ENCODE measurements around the gene PSME1. TPM values are rescaled to one million over a fixed set of nuclear protein-coding genes. Genes with fewer than 3 reads are reported as not detected.

Gene PSME1
- total RNA-seq, 1 donor from 2014 or later: 61.3 TPM

- DNase-seq (ENCODE audit: low spot score): no peak
- intact Hi-C loops (cut with DNase I): loop anchor here (2.0 kb wide), 2 partner anchors 24 to 102 kb away; partner anchors contain the start of gene PSME1
These were observed 24.5 kb downstream of the PSME1 start for GRCh38 chr14:24160499-24160849.

- intact Hi-C loops (cut with DNase I): loop anchor here (2.0 kb wide), 2 partner anchors 24 to 102 kb away; partner anchors contain the start of gene PSME1
- peak; percentile 98 for DNase-seq (ENCODE audit: low spot score)
These were observed 25.1 kb downstream of the PSME1 start, which contains the start of gene IRF9 for GRCh38 chr14:24160850-24161804. Gene IRF9, plus strand, starts transcription at chr14:24161265. Its CDS starts 880 bp downstream, at chr14:24162145.

GRCh38 chr14:24162093-24162492 lies 26.1 kb downstream of the PSME1 start:
- intact Hi-C loops (cut with DNase I): no loop called here
- DNase-seq (ENCODE audit: low spot score): no peak

- no peak for DNase-seq (ENCODE audit: low spot score)
- intact Hi-C loops (cut with DNase I): no loop called here
These were observed 28.6 kb downstream of the PSME1 start for GRCh38 chr14:24164518-24164991.

GRCh38 chr14:24165785-24166184 lies 29.8 kb downstream of the PSME1 start:
- no peak for DNase-seq (ENCODE audit: low spot score)
- intact Hi-C loops (cut with DNase I): no loop called here

- intact Hi-C loops (cut with DNase I): no loop called here
- no peak for DNase-seq (ENCODE audit: low spot score)
These were observed 31.6 kb downstream of the PSME1 start for GRCh38 chr14:24167469-24168114.

- no peak for DNase-seq (ENCODE audit: low spot score)
- intact Hi-C loops (cut with DNase I): no loop called here
These were observed 35.6 kb downstream of the PSME1 start, which contains the start of gene REC8 for GRCh38 chr14:24171422-24172260. Gene REC8, plus strand, starts transcription at chr14:24172080. Its CDS starts 473 bp downstream, at chr14:24172553.

GRCh38 chr14:24172261-24172860 lies 36.4 kb downstream of the PSME1 start:
- no peak for DNase-seq (ENCODE audit: low spot score)

GRCh38 chr14:24172871-24173281 lies 36.9 kb downstream of the PSME1 start:
- no peak for DNase-seq (ENCODE audit: low spot score)
- intact Hi-C loops (cut with DNase I): no loop called here

More at GRCh38 chr14:24172261-24172860, 36.4 kb downstream of the PSME1 start:
- intact Hi-C loops (cut with DNase I): no loop called here

- DNase-seq (ENCODE audit: low spot score): no peak
- intact Hi-C loops (cut with DNase I): no loop called here
These were observed 40.6 kb downstream of the PSME1 start for GRCh38 chr14:24176599-24176998.

GRCh38 chr14:24177041-24177825 lies 41.2 kb downstream of the PSME1 start:
- intact Hi-C loops (cut with DNase I): no loop called here
- no peak for DNase-seq (ENCODE audit: low spot score)

GRCh38 chr14:24177891-24178290 lies 41.9 kb downstream of the PSME1 start:
- no peak for DNase-seq (ENCODE audit: low spot score)
- intact Hi-C loops (cut with DNase I): no loop called here

GRCh38 chr14:24178399-24179178 lies 42.6 kb downstream of the PSME1 start:
- DNase-seq (ENCODE audit: low spot score): no peak
- intact Hi-C loops (cut with DNase I): no loop called here

GRCh38 chr14:24179294-24179960 lies 43.4 kb downstream of the PSME1 start:
- intact Hi-C loops (cut with DNase I): no loop called here
- no peak for DNase-seq (ENCODE audit: low spot score)

GRCh38 chr14:24179961-24180796 lies 44.2 kb downstream of the PSME1 start:
- DNase-seq (ENCODE audit: low spot score): no peak
- intact Hi-C loops (cut with DNase I): no loop called here

Data from cardiac septum (tissue), 1 donor.